ENCODE results near the gene RNPEP. TPM values are rescaled to one million over a fixed set of nuclear protein-coding genes. Genes with fewer than 3 reads are reported as not detected.

Gene RNPEP
- total and polyA plus RNA-seq, 2 of the 13 experiments (the other 11 are each of a cell fraction or from before 2014, with no cell fraction given): 20.6 to 38.4 TPM

DNA sequence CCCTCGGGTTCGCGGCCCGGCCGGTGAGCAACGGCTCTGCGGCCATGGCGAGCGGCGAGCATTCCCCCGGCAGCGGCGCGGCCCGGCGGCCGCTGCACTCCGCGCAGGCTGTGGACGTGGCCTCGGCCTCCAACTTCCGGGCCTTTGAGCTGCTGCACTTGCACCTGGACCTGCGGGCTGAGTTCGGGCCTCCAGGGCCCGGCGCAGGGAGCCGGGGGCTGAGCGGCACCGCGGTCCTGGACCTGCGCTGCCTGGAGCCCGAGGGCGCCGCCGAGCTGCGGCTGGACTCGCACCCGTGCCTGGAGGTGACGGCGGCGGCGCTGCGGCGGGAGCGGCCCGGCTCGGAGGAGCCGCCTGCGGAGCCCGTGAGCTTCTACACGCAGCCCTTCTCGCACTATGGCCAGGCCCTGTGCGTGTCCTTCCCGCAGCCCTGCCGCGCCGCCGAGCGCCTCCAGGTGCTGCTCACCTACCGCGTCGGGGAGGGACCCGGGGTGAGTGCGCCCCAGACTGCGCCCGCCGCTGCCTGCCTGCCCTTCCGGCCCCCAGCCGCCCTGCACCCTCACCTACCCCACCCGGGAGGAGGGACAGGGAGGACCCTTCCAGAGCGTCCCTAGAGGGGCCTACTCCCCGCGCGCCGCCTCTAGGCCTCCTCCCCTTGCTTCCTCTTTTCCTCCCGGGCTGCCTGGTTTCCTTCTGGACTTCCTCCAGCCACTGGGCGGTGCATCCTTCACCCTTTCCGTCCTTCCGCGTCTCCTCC is at the start of gene RNPEP (continued):
- TF ChIP-seq POGZ (CRISPR knock-in tag; IDR thresholded peaks at IDR 0.05) (peak; percentile 52), EED (CRISPR knock-in tag; IDR thresholded peaks at IDR 0.05) (peak; percentile 77; the same call in 1 of the 2 replicates), KDM3A (CRISPR knock-in tag; IDR thresholded peaks at IDR 0.05; ENCODE audit: low read depth) (no peak), DMAP1 (CRISPR knock-in tag; IDR thresholded peaks at IDR 0.05) (peak; percentile 66; the same call in 1 of the 2 replicates), PHF21A (CRISPR knock-in tag; IDR thresholded peaks at IDR 0.05) (0 out of 2 replicates have a peak, but pooled peaks have one; percentile 13), ZNF547 (CRISPR knock-in tag; IDR thresholded peaks at IDR 0.05) (no peak; the same call in 1 of the 2 replicates), MXI1 (IDR thresholded peaks at IDR 0.05; ENCODE audit: borderline replicate concordance, low read depth, low read length) (peak; percentile 37; the same call in 1 of the 3 replicates), XRCC5 (optimal IDR thresholded peaks at IDR 0.05; ENCODE audit: low read length) (peak; percentile 62), ZNF432 (CRISPR knock-in tag; IDR thresholded peaks at IDR 0.05; ENCODE audit: borderline replicate concordance) (no peak), NR2F6 (IDR thresholded peaks at IDR 0.05) (no peak), NR2F6 (CRISPR knock-in tag; IDR thresholded peaks at IDR 0.05) (no peak), ZNF678 (CRISPR knock-in tag; IDR thresholded peaks at IDR 0.05) (peak; percentile 66; the same call in 1 of the 2 replicates), TP53 (CRISPR knock-in tag; conservative IDR thresholded peaks at IDR 0.05) (no peak), GATAD2A (CRISPR knock-in tag; IDR thresholded peaks at IDR 0.05) (peak; percentile 20; the same call in 1 of the 2 replicates), NAIF1 (CRISPR knock-in tag; IDR thresholded peaks at IDR 0.05; ENCODE audit: borderline replicate concordance) (peak; percentile 58; the same call in 1 of the 2 replicates), ELF1 (CRISPR knock-in tag; IDR thresholded peaks at IDR 0.05) (peak; percentile 66), ZNF773 (CRISPR knock-in tag; IDR thresholded peaks at IDR 0.05; ENCODE audit: borderline replicate concordance) (peak; percentile 21; the same call in 1 of the 2 replicates), CCDC6 (CRISPR knock-in tag; IDR thresholded peaks at IDR 0.05) (peak; percentile 52; the same call in 1 of the 2 replicates)
- TF ChIP-seq, protein P1, sequence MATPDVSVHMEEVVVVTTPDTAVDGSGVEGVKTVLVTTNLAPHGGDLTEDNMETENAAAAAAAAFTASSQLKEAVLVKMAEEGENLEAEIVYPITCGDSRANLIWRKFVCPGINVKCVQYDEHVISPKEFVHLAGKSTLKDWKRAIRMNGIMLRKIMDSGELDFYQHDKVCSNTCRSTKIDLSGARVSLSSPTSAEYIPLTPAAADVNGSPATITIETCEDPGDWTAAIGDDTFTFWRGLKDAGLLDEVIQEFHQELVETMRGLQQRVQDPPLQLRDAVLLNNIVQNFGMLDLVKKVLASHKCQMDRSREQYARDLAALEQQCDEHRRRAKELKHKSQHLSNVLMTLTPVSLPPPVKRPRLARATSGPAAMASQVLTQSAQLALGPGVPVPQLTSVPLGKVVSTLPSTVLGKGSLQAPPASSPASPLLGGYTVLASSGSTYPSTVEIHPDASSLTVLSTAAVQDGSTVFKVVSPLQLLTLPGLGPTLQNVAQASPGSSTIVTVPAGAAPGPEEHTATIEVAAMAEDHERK (CRISPR knock-in tag; IDR thresholded peaks at IDR 0.05; ENCODE audit: low read depth): no peak
- TF ChIP-seq, protein P2, sequence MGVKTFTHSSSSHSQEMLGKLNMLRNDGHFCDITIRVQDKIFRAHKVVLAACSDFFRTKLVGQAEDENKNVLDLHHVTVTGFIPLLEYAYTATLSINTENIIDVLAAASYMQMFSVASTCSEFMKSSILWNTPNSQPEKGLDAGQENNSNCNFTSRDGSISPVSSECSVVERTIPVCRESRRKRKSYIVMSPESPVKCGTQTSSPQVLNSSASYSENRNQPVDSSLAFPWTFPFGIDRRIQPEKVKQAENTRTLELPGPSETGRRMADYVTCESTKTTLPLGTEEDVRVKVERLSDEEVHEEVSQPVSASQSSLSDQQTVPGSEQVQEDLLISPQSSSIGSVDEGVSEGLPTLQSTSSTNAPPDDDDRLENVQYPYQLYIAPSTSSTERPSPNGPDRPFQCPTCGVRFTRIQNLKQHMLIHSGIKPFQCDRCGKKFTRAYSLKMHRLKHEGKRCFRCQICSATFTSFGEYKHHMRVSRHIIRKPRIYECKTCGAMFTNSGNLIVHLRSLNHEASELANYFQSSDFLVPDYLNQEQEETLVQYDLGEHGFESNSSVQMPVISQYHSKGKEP (CRISPR knock-in tag; IDR thresholded peaks at IDR 0.05): 0 out of 2 replicates have a peak, but pooled peaks have one; percentile 29
- TF ChIP-seq, protein P3, sequence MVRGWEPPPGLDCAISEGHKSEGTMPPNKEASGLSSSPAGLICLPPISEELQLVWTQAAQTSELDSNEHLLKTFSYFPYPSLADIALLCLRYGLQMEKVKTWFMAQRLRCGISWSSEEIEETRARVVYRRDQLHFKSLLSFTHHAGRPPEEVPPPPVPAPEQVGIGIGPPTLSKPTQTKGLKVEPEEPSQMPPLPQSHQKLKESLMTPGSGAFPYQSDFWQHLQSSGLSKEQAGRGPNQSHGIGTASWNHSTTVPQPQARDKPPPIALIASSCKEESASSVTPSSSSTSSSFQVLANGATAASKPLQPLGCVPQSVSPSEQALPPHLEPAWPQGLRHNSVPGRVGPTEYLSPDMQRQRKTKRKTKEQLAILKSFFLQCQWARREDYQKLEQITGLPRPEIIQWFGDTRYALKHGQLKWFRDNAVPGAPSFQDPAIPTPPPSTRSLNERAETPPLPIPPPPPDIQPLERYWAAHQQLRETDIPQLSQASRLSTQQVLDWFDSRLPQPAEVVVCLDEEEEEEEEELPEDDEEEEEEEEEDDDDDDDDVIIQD (CRISPR knock-in tag; IDR thresholded peaks at IDR 0.05; ENCODE audit: low read depth): no peak
- TF ChIP-seq, protein P4, sequence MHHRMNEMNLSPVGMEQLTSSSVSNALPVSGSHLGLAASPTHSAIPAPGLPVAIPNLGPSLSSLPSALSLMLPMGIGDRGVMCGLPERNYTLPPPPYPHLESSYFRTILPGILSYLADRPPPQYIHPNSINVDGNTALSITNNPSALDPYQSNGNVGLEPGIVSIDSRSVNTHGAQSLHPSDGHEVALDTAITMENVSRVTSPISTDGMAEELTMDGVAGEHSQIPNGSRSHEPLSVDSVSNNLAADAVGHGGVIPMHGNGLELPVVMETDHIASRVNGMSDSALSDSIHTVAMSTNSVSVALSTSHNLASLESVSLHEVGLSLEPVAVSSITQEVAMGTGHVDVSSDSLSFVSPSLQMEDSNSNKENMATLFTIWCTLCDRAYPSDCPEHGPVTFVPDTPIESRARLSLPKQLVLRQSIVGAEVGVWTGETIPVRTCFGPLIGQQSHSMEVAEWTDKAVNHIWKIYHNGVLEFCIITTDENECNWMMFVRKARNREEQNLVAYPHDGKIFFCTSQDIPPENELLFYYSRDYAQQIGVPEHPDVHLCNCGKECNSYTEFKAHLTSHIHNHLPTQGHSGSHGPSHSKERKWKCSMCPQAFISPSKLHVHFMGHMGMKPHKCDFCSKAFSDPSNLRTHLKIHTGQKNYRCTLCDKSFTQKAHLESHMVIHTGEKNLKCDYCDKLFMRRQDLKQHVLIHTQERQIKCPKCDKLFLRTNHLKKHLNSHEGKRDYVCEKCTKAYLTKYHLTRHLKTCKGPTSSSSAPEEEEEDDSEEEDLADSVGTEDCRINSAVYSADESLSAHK (CRISPR knock-in tag; IDR thresholded peaks at IDR 0.05; ENCODE audit: borderline replicate concordance): no peak
- TF ChIP-seq, protein P5, sequence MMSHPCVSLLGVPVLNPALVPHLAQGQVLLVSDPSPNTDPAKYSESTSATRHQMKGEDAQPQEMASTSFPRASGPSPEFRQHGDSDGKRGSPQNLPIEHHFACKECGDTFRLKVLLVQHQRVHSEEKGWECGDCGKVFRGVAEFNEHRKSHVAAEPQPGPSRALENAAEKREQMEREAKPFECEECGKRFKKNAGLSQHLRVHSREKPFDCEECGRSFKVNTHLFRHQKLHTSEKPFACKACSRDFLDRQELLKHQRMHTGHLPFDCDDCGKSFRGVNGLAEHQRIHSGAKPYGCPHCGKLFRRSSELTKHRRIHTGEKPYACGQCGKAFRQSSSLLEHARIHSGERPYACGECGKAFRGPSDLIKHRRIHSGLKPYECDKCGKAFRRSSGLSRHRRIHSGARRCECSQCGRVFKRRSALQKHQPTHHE (CRISPR knock-in tag; IDR thresholded peaks at IDR 0.05; ENCODE audit: borderline replicate concordance): peak; percentile 74; the same call in 1 of the 2 replicates

Measured in HepG2 (cell line).